ENCODE results near the gene GXYLT1.

The GXYLT1 gene

DNA sequence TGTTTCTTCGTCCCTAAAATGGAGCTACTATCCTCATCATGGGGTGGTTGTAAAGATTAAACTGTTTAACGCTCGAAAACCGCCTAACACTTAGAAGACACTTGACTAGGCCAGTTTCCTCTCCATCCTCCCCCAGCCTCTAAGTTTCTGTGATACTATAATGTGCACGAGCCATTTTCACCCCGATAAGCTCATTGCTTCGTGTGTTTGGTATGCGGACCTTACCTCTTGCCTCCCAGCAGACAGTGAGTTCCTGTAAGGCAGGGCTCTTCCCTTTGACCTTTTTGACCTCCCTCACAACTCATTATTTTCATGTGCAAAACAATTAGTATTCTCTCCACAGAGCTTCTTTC lies 499 bp upstream of the GXYLT1 start:
- FAIRE-seq: no peak
- TF ChIP-seq, protein P1, sequence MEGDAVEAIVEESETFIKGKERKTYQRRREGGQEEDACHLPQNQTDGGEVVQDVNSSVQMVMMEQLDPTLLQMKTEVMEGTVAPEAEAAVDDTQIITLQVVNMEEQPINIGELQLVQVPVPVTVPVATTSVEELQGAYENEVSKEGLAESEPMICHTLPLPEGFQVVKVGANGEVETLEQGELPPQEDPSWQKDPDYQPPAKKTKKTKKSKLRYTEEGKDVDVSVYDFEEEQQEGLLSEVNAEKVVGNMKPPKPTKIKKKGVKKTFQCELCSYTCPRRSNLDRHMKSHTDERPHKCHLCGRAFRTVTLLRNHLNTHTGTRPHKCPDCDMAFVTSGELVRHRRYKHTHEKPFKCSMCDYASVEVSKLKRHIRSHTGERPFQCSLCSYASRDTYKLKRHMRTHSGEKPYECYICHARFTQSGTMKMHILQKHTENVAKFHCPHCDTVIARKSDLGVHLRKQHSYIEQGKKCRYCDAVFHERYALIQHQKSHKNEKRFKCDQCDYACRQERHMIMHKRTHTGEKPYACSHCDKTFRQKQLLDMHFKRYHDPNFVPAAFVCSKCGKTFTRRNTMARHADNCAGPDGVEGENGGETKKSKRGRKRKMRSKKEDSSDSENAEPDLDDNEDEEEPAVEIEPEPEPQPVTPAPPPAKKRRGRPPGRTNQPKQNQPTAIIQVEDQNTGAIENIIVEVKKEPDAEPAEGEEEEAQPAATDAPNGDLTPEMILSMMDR (IDR thresholded peaks at IDR 0.05; ENCODE audit: insufficient read depth, missing control alignments): no peak
- no peak for DNase-seq (ENCODE audit: insufficient read length, low spot score)

DNA sequence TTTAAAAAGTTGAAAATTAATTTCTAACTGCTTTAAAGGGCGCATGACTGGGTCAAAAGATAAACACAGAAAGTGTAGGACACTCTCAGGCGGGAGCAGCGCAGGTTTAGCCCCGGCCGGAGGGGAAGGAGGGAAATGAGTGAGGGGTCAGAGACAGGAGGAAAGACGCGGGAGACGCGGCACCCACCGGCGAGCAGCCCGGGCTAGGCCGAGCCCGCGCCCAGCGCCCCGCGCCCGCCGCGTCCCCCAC lies 591 bp downstream of the GXYLT1 start:
- no peak for FAIRE-seq
- DNase-seq (ENCODE audit: insufficient read length, low spot score): no peak
- TF ChIP-seq, protein P1 (IDR thresholded peaks at IDR 0.05; ENCODE audit: insufficient read depth, missing control alignments): no peak

DNA sequence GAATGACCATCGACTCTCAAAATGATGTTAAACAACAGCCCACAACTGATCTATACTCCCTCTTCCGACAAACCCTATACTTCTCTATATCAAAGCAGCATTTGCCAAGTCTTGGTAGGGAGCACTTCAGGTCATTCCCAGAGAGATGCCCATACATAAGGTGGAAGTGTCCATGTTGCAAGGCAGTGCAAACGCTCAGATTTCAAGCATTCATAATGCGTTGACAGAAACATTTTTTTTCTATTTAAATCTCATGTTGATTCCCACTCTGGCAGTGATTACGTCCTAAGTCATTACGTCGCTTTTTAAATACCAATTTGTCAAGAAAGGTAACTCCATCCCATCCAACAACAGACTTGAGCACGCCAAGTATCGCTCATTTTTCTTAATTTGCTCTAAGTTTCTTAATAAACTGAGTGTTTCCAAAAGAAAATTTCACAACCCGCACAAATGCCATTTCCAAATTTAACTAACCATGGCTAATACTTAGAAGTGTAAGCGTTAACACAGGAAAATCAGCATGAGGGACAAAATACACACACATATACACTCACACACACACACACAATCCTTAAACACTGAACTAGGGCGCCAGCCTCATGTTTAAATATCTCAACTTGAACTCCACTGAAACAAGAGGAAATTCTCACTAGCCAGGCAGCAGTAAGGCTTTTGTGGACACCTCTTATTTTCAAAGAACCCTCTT lies 1.1 kb downstream of the GXYLT1 start:
- no peak for DNase-seq (ENCODE audit: insufficient read length, low spot score)
- TF ChIP-seq, protein P1 (IDR thresholded peaks at IDR 0.05; ENCODE audit: insufficient read depth, missing control alignments): no peak

DNA sequence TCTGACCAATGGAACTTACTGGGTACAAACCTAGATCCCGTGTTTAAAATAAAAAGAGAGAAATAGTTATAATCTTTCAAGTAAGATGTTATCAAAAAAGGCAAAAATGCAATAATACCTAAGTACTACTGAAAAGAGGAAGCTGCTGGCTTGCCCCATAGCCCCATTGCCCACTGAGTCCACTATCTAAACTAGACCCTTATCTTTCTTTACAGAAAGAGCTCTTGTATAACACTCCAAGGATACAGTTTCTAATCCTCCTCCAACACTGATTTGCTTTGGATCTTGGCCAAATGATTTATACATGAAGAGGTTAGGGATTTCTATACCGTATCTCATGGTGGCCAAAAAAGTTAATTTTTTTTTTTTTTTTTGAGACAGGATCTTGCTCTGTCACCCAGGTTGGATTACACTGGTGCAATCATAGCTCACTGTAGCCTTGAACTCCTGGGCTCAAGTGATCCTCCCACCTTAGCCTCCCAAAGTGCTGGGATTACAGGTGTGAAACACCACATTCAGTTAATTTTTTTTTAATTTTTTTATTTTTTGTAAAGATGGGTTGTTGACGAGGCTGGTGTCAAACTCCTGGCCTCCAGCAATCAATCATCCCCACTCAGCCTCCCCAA lies 2.6 kb downstream of the GXYLT1 start:
- DNase-seq (ENCODE audit: insufficient read length, low spot score) (no peak), FAIRE-seq (no peak)
- TF ChIP-seq, protein P1 (IDR thresholded peaks at IDR 0.05; ENCODE audit: insufficient read depth, missing control alignments): no peak

More for the DNA sequence above, 1.1 kb downstream of the GXYLT1 start:
- no peak for FAIRE-seq

DNA sequence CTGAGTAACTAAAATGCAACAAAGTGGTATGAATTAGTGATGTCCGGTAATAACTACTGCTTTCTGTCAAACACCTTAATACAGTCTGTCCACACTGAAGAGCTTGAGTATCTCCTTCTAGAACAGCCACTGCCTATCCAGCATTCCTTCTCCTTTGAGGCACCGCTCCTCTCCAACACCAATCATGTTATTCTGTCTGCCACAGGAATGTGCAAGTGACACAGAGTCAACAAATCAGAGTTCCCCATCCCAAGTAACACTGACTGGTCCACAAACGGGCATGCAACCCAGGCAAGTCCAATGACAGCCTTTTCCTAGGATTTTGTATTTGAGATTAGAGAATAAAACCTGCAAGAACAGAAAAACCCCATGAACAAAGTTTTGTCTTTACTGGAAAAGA lies 3.8 kb downstream of the GXYLT1 start:
- FAIRE-seq (no peak), DNase-seq (ENCODE audit: insufficient read length, low spot score) (no peak)
- TF ChIP-seq, protein P1 (IDR thresholded peaks at IDR 0.05; ENCODE audit: insufficient read depth, missing control alignments): no peak

DNA sequence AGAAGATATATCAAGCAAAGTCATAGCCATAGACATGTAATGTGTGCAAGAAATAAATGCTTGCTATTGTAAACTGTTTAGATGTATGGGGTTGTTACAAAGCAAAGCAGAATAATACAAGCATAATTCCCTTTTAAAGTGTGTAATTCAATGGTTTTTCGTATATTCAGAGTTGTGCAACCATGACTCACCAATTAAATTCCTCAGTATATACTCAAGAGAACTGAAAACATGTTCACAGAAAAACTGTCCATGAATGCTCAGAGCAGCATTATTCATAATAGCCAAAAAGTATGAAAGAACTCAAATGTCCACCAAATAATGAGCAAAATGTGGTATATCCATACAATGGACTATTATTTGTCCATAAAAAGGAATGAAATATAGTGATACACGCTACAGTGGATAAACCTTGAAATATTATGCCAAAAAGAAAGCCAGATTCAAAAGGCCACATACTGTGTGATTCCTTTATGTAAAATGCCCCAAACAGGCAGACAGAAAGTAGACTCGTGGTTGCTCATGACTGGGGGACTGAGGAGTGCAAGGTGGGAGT lies 9.3 kb downstream of the GXYLT1 start:
- FAIRE-seq (no peak), DNase-seq (ENCODE audit: insufficient read length, low spot score) (no peak)
- TF ChIP-seq, protein P1 (IDR thresholded peaks at IDR 0.05; ENCODE audit: insufficient read depth, missing control alignments): no peak

Data from D721Med (cell line).